Measurements from ENCODE around the gene NUMB.
"Not testable (repeated sequence)": the region's sequence is repeated elsewhere in the genome, so short reads cannot be mapped to it uniquely, and the experiment has no call there.

The NUMB gene

GRCh38 chr14:73358187-73358586 lies 100.2 kb downstream of the NUMB start:
- in situ Hi-C loops (cut with HindIII; ENCODE audit: low sequenced_read_pairs), result no loop called here
- TF ChIP-seq, protein P1, sequence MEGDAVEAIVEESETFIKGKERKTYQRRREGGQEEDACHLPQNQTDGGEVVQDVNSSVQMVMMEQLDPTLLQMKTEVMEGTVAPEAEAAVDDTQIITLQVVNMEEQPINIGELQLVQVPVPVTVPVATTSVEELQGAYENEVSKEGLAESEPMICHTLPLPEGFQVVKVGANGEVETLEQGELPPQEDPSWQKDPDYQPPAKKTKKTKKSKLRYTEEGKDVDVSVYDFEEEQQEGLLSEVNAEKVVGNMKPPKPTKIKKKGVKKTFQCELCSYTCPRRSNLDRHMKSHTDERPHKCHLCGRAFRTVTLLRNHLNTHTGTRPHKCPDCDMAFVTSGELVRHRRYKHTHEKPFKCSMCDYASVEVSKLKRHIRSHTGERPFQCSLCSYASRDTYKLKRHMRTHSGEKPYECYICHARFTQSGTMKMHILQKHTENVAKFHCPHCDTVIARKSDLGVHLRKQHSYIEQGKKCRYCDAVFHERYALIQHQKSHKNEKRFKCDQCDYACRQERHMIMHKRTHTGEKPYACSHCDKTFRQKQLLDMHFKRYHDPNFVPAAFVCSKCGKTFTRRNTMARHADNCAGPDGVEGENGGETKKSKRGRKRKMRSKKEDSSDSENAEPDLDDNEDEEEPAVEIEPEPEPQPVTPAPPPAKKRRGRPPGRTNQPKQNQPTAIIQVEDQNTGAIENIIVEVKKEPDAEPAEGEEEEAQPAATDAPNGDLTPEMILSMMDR (IDR thresholded peaks at IDR 0.05; ENCODE audit: low read depth, low read length, missing control alignments), result no peak
- DNase-seq (ENCODE audit: low read depth), result no peak
- H3K4me3 ChIP-seq (ENCODE audit: low read depth, low read length), result no peak overlapping the region

- DNase-seq (ENCODE audit: low read depth); in situ Hi-C loops (cut with HindIII; ENCODE audit: low sequenced_read_pairs); H3K4me3 ChIP-seq (ENCODE audit: low read depth, low read length): not testable (repeated sequence)
These were observed 109.3 kb downstream of the NUMB start for GRCh38 chr14:73349091-73349490.

DNA sequence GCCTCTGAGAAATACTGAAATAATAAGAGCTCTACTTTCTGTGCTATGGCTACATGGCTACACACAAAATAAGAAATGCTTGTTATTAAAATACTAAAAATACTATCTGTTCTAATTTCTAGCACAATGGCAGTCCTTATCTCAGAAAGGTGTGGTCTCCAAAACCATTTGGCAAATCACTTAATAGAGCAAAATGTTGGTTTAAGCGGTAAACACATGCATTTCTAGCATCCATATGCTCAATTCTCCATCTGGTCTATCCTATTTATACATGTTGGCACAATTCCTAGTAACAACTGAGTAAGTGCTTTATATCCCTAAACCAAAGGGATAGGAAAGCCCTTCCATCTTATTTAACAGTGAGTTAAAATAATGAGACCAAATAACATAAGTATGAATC lies 114.0 kb downstream of the NUMB start:
- DNase-seq (ENCODE audit: low read depth), result no peak
- in situ Hi-C loops (cut with HindIII; ENCODE audit: low sequenced_read_pairs), result loop anchor here (5.0 kb wide), 1 partner anchor 48 kb away; no protein-coding TSS in a partner anchor
- H3K4me3 ChIP-seq (ENCODE audit: low read depth, low read length), result no peak overlapping the region
- TF ChIP-seq, protein P1 (IDR thresholded peaks at IDR 0.05; ENCODE audit: low read depth, low read length, missing control alignments), result no peak

GRCh38 chr14:73342670-73343069 lies 115.7 kb downstream of the NUMB start:
- in situ Hi-C loops (cut with HindIII; ENCODE audit: low sequenced_read_pairs), result loop anchor here (5.0 kb wide), 1 partner anchor 50 kb away; no protein-coding TSS in a partner anchor
- TF ChIP-seq, protein P1 (IDR thresholded peaks at IDR 0.05; ENCODE audit: low read depth, low read length, missing control alignments), result no peak
- no peak for DNase-seq (ENCODE audit: low read depth)
- H3K4me3 ChIP-seq (ENCODE audit: low read depth, low read length), result no peak overlapping the region

- in situ Hi-C loops (cut with HindIII; ENCODE audit: low sequenced_read_pairs), result loop anchor here (5.0 to 10.0 kb wide), 2 partner anchors 52 to 65 kb away; no protein-coding TSS in a partner anchor
- H3K4me3 ChIP-seq (ENCODE audit: low read depth, low read length), result no peak overlapping the region
- TF ChIP-seq, protein P1 (IDR thresholded peaks at IDR 0.05; ENCODE audit: low read depth, low read length, missing control alignments), result no peak
- no peak for DNase-seq (ENCODE audit: low read depth)
These were observed 118.3 kb downstream of the NUMB start for GRCh38 chr14:73339846-73340595.

GRCh38 chr14:73339206-73339605 lies 119.1 kb downstream of the NUMB start:
- DNase-seq (ENCODE audit: low read depth), result no peak
- H3K4me3 ChIP-seq (ENCODE audit: low read depth, low read length), result no peak overlapping the region
- in situ Hi-C loops (cut with HindIII; ENCODE audit: low sequenced_read_pairs), result loop anchor here (10.0 kb wide), 1 partner anchor 64 kb away; no protein-coding TSS in a partner anchor
- TF ChIP-seq, protein P1 (IDR thresholded peaks at IDR 0.05; ENCODE audit: low read depth, low read length, missing control alignments), result no peak

GRCh38 chr14:73338551-73338950 lies 119.8 kb downstream of the NUMB start:
- no peak for DNase-seq (ENCODE audit: low read depth)
- in situ Hi-C loops (cut with HindIII; ENCODE audit: low sequenced_read_pairs), result loop anchor here (10.0 kb wide), 1 partner anchor 64 kb away; no protein-coding TSS in a partner anchor
- H3K4me3 ChIP-seq (ENCODE audit: low read depth, low read length), result no peak overlapping the region
- TF ChIP-seq, protein P1 (IDR thresholded peaks at IDR 0.05; ENCODE audit: low read depth, low read length, missing control alignments), result no peak

Measured in astrocyte of the cerebellum (primary cell).